NCI-H510A treated with DMSO at 0.1 percent for 48 hours (cell line): ENCODE results near the gene VIPAS39.

Source experiments
- DNase-seq: peaks from one replicate; lab custom pipeline; 2025; lab: John Stamatoyannopoulos, UW

VIPAS39 gene

DNA sequence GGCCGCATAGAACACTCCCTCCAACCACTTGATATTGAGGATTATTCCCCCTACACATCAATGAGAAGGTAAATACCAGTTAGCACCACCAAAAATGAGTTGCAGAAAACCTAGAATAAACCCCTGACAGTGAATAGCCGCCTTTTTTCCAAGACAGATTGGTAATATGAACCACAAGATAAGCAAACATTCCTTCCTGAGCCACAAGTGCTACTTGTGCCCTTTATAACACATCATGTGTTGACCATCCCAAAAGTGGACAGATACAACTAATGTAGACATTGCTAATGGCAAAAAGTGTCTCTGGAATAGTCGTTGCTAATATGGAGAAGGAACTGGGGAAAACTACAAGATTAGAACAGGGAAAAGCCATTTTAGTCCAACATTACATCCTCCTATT is 51.3 kb downstream of the VIPAS39 start:
- no peak for DNase-seq

DNA sequence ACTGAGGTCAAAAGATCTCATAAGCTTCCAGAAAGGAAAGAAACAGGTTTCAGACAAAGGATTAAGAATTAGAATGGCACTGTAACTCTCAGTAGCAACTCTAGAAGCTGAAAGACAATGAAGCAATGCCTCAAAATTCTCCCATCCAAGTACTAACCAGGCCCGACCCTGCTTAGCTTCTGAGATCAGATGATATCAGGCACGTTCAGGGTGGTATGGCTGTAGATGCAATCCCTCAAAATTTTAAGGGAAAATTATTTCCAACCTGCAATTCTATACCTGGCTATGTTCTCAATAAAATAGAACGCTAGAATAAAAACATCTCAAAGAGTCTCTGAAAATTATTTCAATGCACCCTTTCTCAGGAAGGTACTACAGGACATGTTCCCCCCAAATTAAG is 53.6 kb downstream of the VIPAS39 start:
- DNase-seq, result no peak

DNA sequence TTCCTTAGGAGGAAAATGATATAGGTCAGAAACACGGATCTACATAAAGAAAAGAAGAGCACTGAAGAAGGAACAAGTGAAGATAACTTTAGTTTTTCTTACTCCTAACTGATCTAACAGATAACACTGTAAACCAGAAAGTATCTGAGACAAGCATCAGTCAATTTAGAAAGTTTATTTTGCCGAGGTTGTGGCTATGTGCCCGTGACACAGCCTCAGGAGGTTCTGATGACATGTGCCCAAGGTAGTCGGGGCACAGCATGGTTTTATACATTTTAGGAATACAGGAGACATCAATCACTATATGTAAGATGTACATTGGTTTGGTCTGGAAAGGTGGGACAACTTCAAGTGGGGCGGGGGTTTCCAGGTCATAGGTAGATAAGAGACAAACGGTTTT is 57.2 kb downstream of the VIPAS39 start:
- DNase-seq, result no peak

DNA sequence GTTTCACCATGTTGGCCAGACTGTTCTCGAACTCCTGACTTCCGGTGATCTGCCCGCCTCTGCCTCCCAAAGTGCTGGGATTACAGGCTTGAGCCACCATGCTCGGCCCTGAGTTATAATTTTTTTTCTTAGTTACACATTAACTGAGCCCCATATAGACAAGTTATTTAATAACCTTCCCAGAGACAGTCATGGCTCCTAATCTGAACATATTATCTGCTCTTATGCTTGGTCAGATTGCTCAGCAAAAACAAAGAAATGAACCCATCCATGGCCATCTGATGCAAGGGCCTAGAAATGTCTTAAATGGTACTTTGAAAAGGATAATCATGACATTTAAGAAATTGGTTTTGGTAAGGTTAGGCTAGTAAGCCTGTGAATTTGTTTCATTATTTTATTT is 67.2 kb downstream of the VIPAS39 start:
- no peak for DNase-seq

DNA sequence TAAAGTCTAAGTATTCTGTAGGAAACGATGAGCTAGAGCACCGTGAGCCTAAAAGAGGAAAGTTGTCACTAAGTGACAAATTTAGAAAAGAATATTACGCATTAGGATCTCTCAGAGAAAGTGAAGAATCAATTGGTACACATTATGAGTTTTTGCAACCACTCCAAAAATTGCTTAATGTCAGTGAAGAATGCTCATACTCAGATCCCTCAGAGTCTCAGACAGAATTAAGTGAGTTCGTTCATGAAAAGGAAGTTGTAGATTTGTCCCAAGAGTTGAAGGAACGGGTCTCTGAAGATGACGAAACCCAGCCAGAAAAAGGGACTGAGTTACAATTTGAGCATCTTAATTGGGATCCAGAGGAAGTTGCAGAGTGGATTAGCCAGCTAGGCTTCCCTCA is 78.7 kb downstream of the VIPAS39 start:
- DNase-seq, result no peak

DNA sequence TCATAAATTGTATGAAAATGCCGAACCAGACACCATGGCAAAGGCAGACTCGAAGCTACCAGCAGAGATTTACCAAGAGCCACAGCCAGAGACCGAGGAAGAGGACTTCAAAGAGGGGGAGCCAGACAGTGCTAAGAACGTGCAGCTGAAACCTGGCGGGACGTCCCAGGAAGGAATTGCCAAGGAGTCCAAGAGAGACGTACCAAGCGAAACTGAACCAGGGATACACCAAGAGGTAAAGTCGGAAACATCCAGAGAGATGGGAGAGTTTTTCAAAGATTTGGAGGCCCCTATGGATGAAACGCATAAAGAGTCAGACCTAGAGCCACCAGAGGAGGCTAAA is 79.9 kb downstream of the VIPAS39 start:
- DNase-seq, result no peak

DNA sequence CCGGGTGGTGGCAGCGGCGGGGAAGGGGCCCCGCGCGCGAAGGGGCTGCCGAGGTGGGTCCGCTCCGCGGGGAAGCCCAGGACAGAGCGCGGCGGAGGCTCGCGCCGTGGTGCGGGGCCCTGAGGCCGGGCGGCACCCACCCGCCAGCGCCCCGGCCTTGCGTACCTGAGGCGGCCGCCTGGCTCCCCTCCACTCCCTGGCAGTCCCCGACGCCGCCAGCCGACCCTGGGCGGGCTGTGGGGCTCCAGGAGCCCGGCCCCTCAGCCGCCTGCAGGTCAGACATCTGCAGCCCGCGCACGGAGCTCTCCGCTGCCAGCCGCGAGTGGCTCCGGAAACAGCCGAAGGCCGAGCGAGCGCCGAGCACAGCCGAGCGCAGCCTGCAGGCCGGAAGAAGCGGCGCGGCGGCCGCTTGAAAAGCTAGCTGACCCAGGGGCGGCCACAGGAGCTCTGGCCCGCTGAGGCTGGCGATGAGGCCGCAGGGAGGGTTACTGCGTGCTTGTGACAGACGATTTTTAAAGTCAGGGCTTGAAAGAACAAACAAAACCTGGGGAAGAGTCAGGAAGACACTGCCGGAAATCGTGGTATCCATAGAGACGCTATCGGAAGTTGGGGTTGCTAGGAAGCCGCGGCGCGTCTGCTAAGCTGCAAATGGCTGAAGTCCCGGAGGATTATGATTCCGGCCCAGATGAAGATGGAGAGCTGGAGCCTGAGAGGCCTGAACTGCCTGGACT is 80.5 kb downstream of the VIPAS39 start, which contains the start of the genes SAMD15 and TMED8:
Gene SAMD15, plus strand, starts transcription at position 609 of the 731 bp plus-strand sequence. Its CDS starts 40 bp downstream, at position 649.
Gene TMED8, minus strand, starts transcription at position 324 of the 731 bp plus-strand sequence. Its CDS starts 41 bp downstream, at position 283.
- DNase-seq, result peak; percentile 89
